HFFc6 (cell line): ENCODE data around the gene RBMX. TPM values are rescaled to one million over a fixed set of nuclear protein-coding genes. Genes with fewer than 3 reads are reported as not detected.
A peak's percentile ranks its signal among the peaks of the same experiment; 100 is the strongest.
"Not testable (repeated sequence)": the region's sequence is repeated elsewhere in the genome, so short reads cannot be mapped to it uniquely, and the experiment has no call there.

Experiments
- DNase-seq: peaks from one replicate; pipeline ENCODE4 v3.0.0-alpha.2; 2018
- H3K27ac Mint-ChIP-seq: 2 replicates; pipeline ENCODE4 v1.8.0; 2020; ENCODE audit warnings: mild to moderate bottlenecking, mixed read lengths
- H3K27me3 Mint-ChIP-seq: 2 replicates; pipeline ENCODE4 v1.8.0; 2021; ENCODE audit warnings: mild to moderate bottlenecking, moderate library complexity, mixed read lengths; ENCODE audit not compliant: insufficient read depth
- H3K36me3 Mint-ChIP-seq: 2 replicates; pipeline ENCODE4 v1.8.0; 2021; ENCODE audit warnings: low read depth, mixed read lengths
- H3K4me1 Mint-ChIP-seq: 2 replicates; pipeline ENCODE4 v1.8.0; 2020; ENCODE audit warnings: low read depth, mixed read lengths
- H3K4me3 Mint-ChIP-seq: 2 replicates; pipeline ENCODE4 v1.8.0; 2020; ENCODE audit warnings: mild to moderate bottlenecking, moderate library complexity, mixed read lengths
- H3K9me3 Mint-ChIP-seq: 2 replicates; pipeline ENCODE4 v1.8.0; 2020; ENCODE audit warnings: mild to moderate bottlenecking, mixed read lengths
- CTCF ChIP-seq: fragments of 200-600 bp; sonication (generic); IDR thresholded peaks from 2 replicates; pipeline ENCODE4 v1.5.0; 2021; ENCODE audit warnings: antibody characterized with exemption, mild to moderate bottlenecking
- total RNA-seq, 6 experiments: library from RNA; stranded (reverse); fragmentation: NEBNext Ultra II Directional; extraction: Animal tissue kit (Norgen Biotek cat#: 25700); gene quantifications; 2 replicates in 1 of 6; 3 replicates in 5 of 6; pipeline ENCODE4 v1.2.3, GENCODE V29; 2021

Gene RBMX
- total RNA-seq, 6 experiments from 2014 or later = 127 to 191 (median 178) TPM

GRCh38 chrX:136910565-136911035, 30.1 kb upstream of the RBMX start:
- DNase-seq = peak; percentile 3
- Mint-ChIP-seq H3K4me1 (peaks cover 14% of the 10 kb centered on the region), H3K4me3 (peak overlapping the region; percentile 89), H3K27me3 (peaks cover 2% of the 10 kb centered on the region; the same call in 1 of the 2 replicates), H3K27ac (peak overlapping the region; percentile 90), H3K36me3 (no peaks in the 10 kb centered on the region), H3K9me3 (no peaks in the 10 kb centered on the region)
- no peak for TF ChIP-seq CTCF

GRCh38 chrX:136909706-136910564, 29.4 kb upstream of the RBMX start:
- no peak for TF ChIP-seq CTCF
- peaks cover 2% of the 10 kb centered on the region; the same call in 1 of the 2 replicates for H3K27me3 Mint-ChIP-seq
- no peaks in the 10 kb centered on the region for H3K36me3 Mint-ChIP-seq
- peak overlapping the region; percentile 89 for H3K4me3 Mint-ChIP-seq
- peaks cover 14% of the 10 kb centered on the region for H3K4me1 Mint-ChIP-seq
- H3K27ac Mint-ChIP-seq = peak overlapping the region; percentile 90
- peak; percentile 84 for DNase-seq
- no peaks in the 10 kb centered on the region for H3K9me3 Mint-ChIP-seq

- Mint-ChIP-seq H3K27ac (peak overlapping the region; percentile 90), H3K9me3 (no peaks in the 10 kb centered on the region), H3K27me3 (peaks cover 2% of the 10 kb centered on the region; the same call in 1 of the 2 replicates), H3K4me1 (peaks cover 14% of the 10 kb centered on the region), H3K36me3 (no peaks in the 10 kb centered on the region), H3K4me3 (peak overlapping the region; percentile 89)
- 0 out of 2 replicates have a peak, but pooled peaks have one; percentile 9 for TF ChIP-seq CTCF
- DNase-seq = peak; percentile 46
Observed at GRCh38 chrX:136909119-136909705, 28.7 kb upstream of the RBMX start.

- Mint-ChIP-seq H3K9me3 (no peaks in the 10 kb centered on the region), H3K4me3 (no peak overlapping the region), H3K27ac (no peak overlapping the region), H3K27me3 (peaks cover 2% of the 10 kb centered on the region; the same call in 1 of the 2 replicates), H3K36me3 (no peaks in the 10 kb centered on the region), H3K4me1 (peaks cover 14% of the 10 kb centered on the region)
- no peak for DNase-seq
- no peak for TF ChIP-seq CTCF
Observed at GRCh38 chrX:136907621-136908020, 27.1 kb upstream of the RBMX start.

GRCh38 chrX:136906921-136907510, 26.5 kb upstream of the RBMX start:
- Mint-ChIP-seq H3K9me3 (no peaks in the 10 kb centered on the region), H3K4me3 (no peak overlapping the region)

GRCh38 chrX:136904067-136904466, 23.5 kb upstream of the RBMX start:
- not testable (repeated sequence) for H3K27ac Mint-ChIP-seq, H3K9me3 Mint-ChIP-seq, H3K27me3 Mint-ChIP-seq, H3K4me1 Mint-ChIP-seq, DNase-seq, H3K4me3 Mint-ChIP-seq, H3K36me3 Mint-ChIP-seq

More at GRCh38 chrX:136906921-136907510, 26.5 kb upstream of the RBMX start:
- peaks cover 2% of the 10 kb centered on the region; the same call in 1 of the 2 replicates for H3K27me3 Mint-ChIP-seq
- TF ChIP-seq CTCF = no peak
- H3K27ac Mint-ChIP-seq = no peak overlapping the region
- DNase-seq = no peak
- peaks cover 14% of the 10 kb centered on the region for H3K4me1 Mint-ChIP-seq
- no peaks in the 10 kb centered on the region for H3K36me3 Mint-ChIP-seq

GRCh38 chrX:136900071-136900470, 19.5 kb upstream of the RBMX start:
- not testable (repeated sequence) for H3K4me1 Mint-ChIP-seq, DNase-seq, H3K27me3 Mint-ChIP-seq, H3K4me3 Mint-ChIP-seq, H3K36me3 Mint-ChIP-seq, H3K27ac Mint-ChIP-seq, H3K9me3 Mint-ChIP-seq
